Activated CD4-positive, CD25-positive, alpha-beta regulatory T cell treated with anti-CD3 and anti-CD28 coated beads, Interleukin-2, amount 50 U/mL, for 16 hours (primary cell): ENCODE results near the gene PTPRE.
"Not testable (repeated sequence)": the region's sequence is repeated elsewhere in the genome, so short reads cannot be mapped to it uniquely, and the experiment has no call there.

ENCODE experiments used
- DNase-seq: peaks from one replicate; pipeline ENCODE4 v3.0.0-alpha.2; 2020; ENCODE audit warnings: low read depth, low spot score

PTPRE gene

GRCh38 chr10:127979045-127979444 is 72.1 kb downstream of the PTPRE start:
- DNase-seq: no peak

- DNase-seq: no peak
Observed at GRCh38 chr10:127979566-127979965, 72.7 kb downstream of the PTPRE start.

GRCh38 chr10:127980898-127981297 is 74.0 kb downstream of the PTPRE start:
- DNase-seq: no peak

GRCh38 chr10:127982601-127983000 is 75.7 kb downstream of the PTPRE start:
- DNase-seq: no peak

GRCh38 chr10:127983344-127984100 is 76.6 kb downstream of the PTPRE start:
- no peak for DNase-seq

GRCh38 chr10:127984945-127985344 is 78.0 kb downstream of the PTPRE start:
- no peak for DNase-seq

- DNase-seq: no peak
Observed at GRCh38 chr10:127986531-127987466, 79.9 kb downstream of the PTPRE start.

- no peak for DNase-seq
Observed at GRCh38 chr10:127987467-127988380, 80.8 kb downstream of the PTPRE start.

GRCh38 chr10:127989481-127990012 is 82.6 kb downstream of the PTPRE start:
- DNase-seq: no peak

- not testable (repeated sequence) for DNase-seq
Observed at GRCh38 chr10:127990132-127990788, 83.4 kb downstream of the PTPRE start.

GRCh38 chr10:127990846-127991542 is 84.1 kb downstream of the PTPRE start:
- DNase-seq: peak; percentile 16

- no peak for DNase-seq
Observed at GRCh38 chr10:127991543-127992255, 84.8 kb downstream of the PTPRE start.

GRCh38 chr10:127992376-127992775 is 85.5 kb downstream of the PTPRE start:
- no peak for DNase-seq

- DNase-seq: no peak
Observed at GRCh38 chr10:127993056-127993690, 86.3 kb downstream of the PTPRE start.

- no peak for DNase-seq
Observed at GRCh38 chr10:127995939-127996338, 89.0 kb downstream of the PTPRE start.

- DNase-seq: no peak
Observed at GRCh38 chr10:127996586-127996985, 89.7 kb downstream of the PTPRE start.

GRCh38 chr10:127997271-127997670 is 90.4 kb downstream of the PTPRE start:
- DNase-seq: no peak

- DNase-seq: no peak
Observed at GRCh38 chr10:127997937-127998336, 91.0 kb downstream of the PTPRE start.
